Loucy (cell line): ENCODE data around the gene SLX4IP.

Source experiments
- H2AFZ ChIP-seq: fragments of 200-600 bp; sonication (generic); 2 replicates; pipeline ENCODE4 v1.6.0; 2016; ENCODE audit warnings: antibody characterized with exemption, mild to moderate bottlenecking, low read length, moderate library complexity
- H3F3A ChIP-seq: fragments of 200-600 bp; 2 replicates; pipeline ENCODE4 v1.6.0; 2016; ENCODE audit warnings: antibody characterized with exemption, low read depth, mild to moderate bottlenecking
- H3K27me3 ChIP-seq: fragments of 200-600 bp; sonication (generic); 2 replicates; pipeline ENCODE4 v1.6.1; 2014; ENCODE audit warnings: low read length, mild to moderate bottlenecking; ENCODE audit not compliant: insufficient read depth, poor library complexity, severe bottlenecking
- H3K36me3 ChIP-seq: fragments of 200-600 bp; sonication (generic); 2 replicates; pipeline ENCODE4 v1.6.1; 2016; ENCODE audit warnings: low read length; ENCODE audit not compliant: insufficient read depth
- H3K4me1 ChIP-seq: fragments of 200-600 bp; sonication (generic); 2 replicates; pipeline ENCODE4 v1.5.1; 2014; ENCODE audit warnings: low read length, mild to moderate bottlenecking; ENCODE audit not compliant: insufficient read depth, poor library complexity, severe bottlenecking
- H3K4me2 ChIP-seq: fragments of 200-600 bp; sonication (generic); 2 replicates; pipeline ENCODE4 v1.6.0; 2014; ENCODE audit warnings: antibody characterized with exemption, low read length, low read depth, mild to moderate bottlenecking; ENCODE audit not compliant: poor library complexity, severe bottlenecking
- H3K4me3 ChIP-seq: fragments of 200-600 bp; sonication (generic); 2 replicates; pipeline ENCODE4 v1.5.1; 2014; ENCODE audit warnings: low read length, mild to moderate bottlenecking, mixed read lengths; ENCODE audit not compliant: poor library complexity, severe bottlenecking
- H3K79me2 ChIP-seq: fragments of 200-600 bp; sonication (generic); 2 replicates; pipeline ENCODE4 v1.6.1; 2014; ENCODE audit warnings: low read length; ENCODE audit not compliant: insufficient read depth
- H3K9ac ChIP-seq: fragments of 200-600 bp; sonication (generic); 2 replicates; pipeline ENCODE4 v1.6.0; 2014; ENCODE audit warnings: mild to moderate bottlenecking, low read depth, low read length, moderate library complexity; ENCODE audit not compliant: poor library complexity, severe bottlenecking
- H3K9me2 ChIP-seq: fragments of 200-600 bp; sonication (generic); replicated peaks from 2 replicates; pipeline ENCODE4 v1.6.1; 2016; ENCODE audit warnings: low read depth, low read length, mixed read lengths
- H3K9me3 ChIP-seq: fragments of 200-600 bp; sonication (generic); 2 replicates; pipeline ENCODE4 v1.6.1; 2014; ENCODE audit warnings: mild to moderate bottlenecking, antibody characterized with exemption, low read length, low read depth; ENCODE audit not compliant: insufficient read depth
- H4K20me1 ChIP-seq: fragments of 200-600 bp; sonication (generic); 2 replicates; pipeline ENCODE4 v1.6.0; 2014; ENCODE audit warnings: antibody characterized with exemption, low read length, mild to moderate bottlenecking; ENCODE audit not compliant: insufficient read depth, poor library complexity, severe bottlenecking
- EZH2phosphoT487 ChIP-seq: fragments of 200-600 bp; IDR thresholded peaks from 2 replicates; pipeline ENCODE4 v1.6.1; 2018; ENCODE audit warnings: antibody characterized with exemption, mild to moderate bottlenecking, moderate library complexity, borderline replicate concordance
- TF ChIP-seq, protein P1 (sequence below): fragments of 200-600 bp; sonication (generic); conservative IDR thresholded peaks from 2 replicates; pipeline ENCODE4 v1.5.1; 2014; ENCODE audit warnings: mild to moderate bottlenecking, antibody characterized with exemption, low read length

Gene SLX4IP

GRCh38 chr20:10555393-10555792, 120.3 kb downstream of the SLX4IP start:
- Histone ChIP-seq H3K9me3 (no peaks in the 10 kb centered on the region), H3K9ac (no peak overlapping the region), H3K79me2 (peaks cover 10% of the 10 kb centered on the region; the same call in 1 of the 2 replicates), H3K9me2 (no peaks in the 10 kb centered on the region), H2AFZ (no peak overlapping the region), H3K4me2 (no peak overlapping the region), H3K27me3 (no peaks in the 10 kb centered on the region), H4K20me1 (no peaks in the 10 kb centered on the region), H3K36me3 (no peaks in the 10 kb centered on the region), H3F3A (no peaks in the 10 kb centered on the region), H3K4me3 (no peak overlapping the region), H3K4me1 (peaks cover 33% of the 10 kb centered on the region)
- TF ChIP-seq, protein P1, sequence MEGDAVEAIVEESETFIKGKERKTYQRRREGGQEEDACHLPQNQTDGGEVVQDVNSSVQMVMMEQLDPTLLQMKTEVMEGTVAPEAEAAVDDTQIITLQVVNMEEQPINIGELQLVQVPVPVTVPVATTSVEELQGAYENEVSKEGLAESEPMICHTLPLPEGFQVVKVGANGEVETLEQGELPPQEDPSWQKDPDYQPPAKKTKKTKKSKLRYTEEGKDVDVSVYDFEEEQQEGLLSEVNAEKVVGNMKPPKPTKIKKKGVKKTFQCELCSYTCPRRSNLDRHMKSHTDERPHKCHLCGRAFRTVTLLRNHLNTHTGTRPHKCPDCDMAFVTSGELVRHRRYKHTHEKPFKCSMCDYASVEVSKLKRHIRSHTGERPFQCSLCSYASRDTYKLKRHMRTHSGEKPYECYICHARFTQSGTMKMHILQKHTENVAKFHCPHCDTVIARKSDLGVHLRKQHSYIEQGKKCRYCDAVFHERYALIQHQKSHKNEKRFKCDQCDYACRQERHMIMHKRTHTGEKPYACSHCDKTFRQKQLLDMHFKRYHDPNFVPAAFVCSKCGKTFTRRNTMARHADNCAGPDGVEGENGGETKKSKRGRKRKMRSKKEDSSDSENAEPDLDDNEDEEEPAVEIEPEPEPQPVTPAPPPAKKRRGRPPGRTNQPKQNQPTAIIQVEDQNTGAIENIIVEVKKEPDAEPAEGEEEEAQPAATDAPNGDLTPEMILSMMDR, result no peak
- TF ChIP-seq EZH2phosphoT487, result no peak

DNA sequence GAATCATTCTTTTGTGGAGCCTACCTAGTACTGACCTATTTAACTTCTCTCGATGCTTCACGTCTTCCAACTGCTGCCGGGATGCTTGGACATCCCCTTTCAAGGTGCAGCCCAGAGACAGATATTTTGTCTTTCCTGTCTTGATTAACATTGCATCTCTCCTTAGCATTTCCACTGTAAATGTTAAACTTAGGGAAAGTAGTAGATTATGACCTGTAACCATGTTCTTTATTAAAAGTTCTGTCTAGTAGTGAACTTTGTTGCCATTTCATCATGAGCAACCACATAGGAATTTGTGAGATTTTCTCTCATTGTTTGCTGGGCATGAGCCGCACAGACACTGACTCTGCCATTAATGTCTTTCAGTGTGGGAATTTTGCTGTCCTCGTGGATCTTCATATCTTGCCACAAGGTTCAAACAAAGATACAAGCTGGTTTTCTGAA, 120.8 kb downstream of the SLX4IP start:
- Histone ChIP-seq H3K36me3 (no peaks in the 10 kb centered on the region), H3K4me3 (no peak overlapping the region), H3K4me1 (peaks cover 28% of the 10 kb centered on the region), H4K20me1 (no peaks in the 10 kb centered on the region), H3K4me2 (no peak overlapping the region), H2AFZ (no peak overlapping the region), H3K9me2 (no peaks in the 10 kb centered on the region), H3K79me2 (peaks cover 10% of the 10 kb centered on the region; the same call in 1 of the 2 replicates), H3K9ac (no peak overlapping the region), H3K27me3 (no peaks in the 10 kb centered on the region), H3K9me3 (no peaks in the 10 kb centered on the region), H3F3A (no peaks in the 10 kb centered on the region)
- TF ChIP-seq, protein P1, result no peak
- no peak for TF ChIP-seq EZH2phosphoT487

DNA sequence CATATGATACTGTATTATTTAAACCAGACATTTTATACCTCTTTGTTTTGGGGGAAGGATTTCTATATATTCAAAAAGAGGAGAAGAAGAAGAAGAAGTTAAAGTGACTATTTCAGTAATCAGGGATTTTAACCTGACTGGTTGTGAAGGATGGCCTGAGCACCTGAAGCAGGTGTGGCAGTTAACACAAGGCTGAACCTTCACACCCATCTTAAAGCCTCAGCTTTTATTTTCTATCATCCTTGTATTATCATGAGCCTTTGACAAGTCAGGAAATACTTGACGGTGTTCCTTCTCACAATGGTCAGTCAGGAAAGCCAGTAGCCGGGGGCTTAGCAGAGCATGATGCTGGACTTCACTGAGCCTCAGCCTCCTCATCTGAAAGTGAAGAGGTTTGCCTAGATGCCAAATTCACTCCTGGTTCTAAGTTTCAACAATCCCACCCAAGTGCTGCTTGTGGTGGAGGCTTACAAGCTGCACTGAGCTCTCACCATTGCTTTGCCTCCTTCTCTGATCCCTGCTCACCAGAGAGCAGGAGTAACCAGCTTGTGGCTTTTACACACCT, 121.5 kb downstream of the SLX4IP start:
- Histone ChIP-seq H3K9ac (no peak overlapping the region), H3K36me3 (peaks cover 2% of the 10 kb centered on the region; the same call in 1 of the 2 replicates), H3K9me3 (no peaks in the 10 kb centered on the region), H4K20me1 (no peaks in the 10 kb centered on the region), H3K4me2 (no peak overlapping the region), H3K9me2 (no peaks in the 10 kb centered on the region), H3K4me3 (no peak overlapping the region), H3K79me2 (peaks cover 7% of the 10 kb centered on the region; the same call in 1 of the 2 replicates), H2AFZ (no peak overlapping the region), H3F3A (no peaks in the 10 kb centered on the region), H3K27me3 (no peaks in the 10 kb centered on the region), H3K4me1 (peaks cover 22% of the 10 kb centered on the region)
- TF ChIP-seq, protein P1, result no peak
- TF ChIP-seq EZH2phosphoT487, result no peak
